Endothelial cell of umbilical vein (primary cell): ENCODE measurements around the gene PMFBP1. TPM values are rescaled to one million over a fixed set of nuclear protein-coding genes. Genes with fewer than 3 reads are reported as not detected.

Experiments used
- BruUV-seq: library from RNA; stranded (reverse); fragments of 400-500 nt; replicated peaks from 2 replicates; lab custom pipeline; 2021; lab: Mats Ljungman, UMichigan
- CTCF ChIA-PET: fragments of 300-600, 350-600 bp; sonication (Branson Sonifier 250); formaldehyde crosslinking; loops from one replicate; lab custom pipeline; 2021; ENCODE audit warnings: antibody characterized with exemption, inconsistent platforms; lab: Charles Lee
- POLR2A ChIA-PET: fragments of 300-600, 350-600 bp; sonication (Branson Sonifier 250); formaldehyde crosslinking; loops from one replicate; lab custom pipeline; 2021; ENCODE audit warnings: antibody characterized with exemption, inconsistent platforms; lab: Charles Lee
- DNase-seq: peaks from one replicate; pipeline ENCODE4 v3.0.0-alpha.2; 2011; ENCODE audit warnings: low read depth, low spot score
- FAIRE-seq: peaks from 2 replicates; lab custom pipeline; 2011; peaks lifted over from hg19 to GRCh38; lab: Jason Lieb, UNC
- H2AFZ ChIP-seq: 2 replicates; pipeline ENCODE4 v1.6.0; 2012; ENCODE audit warnings: low read depth, low read length, control low read depth, inconsistent platforms
- H3K27ac ChIP-seq: 2 replicates; pipeline ENCODE4 v1.5.1; 2011; ENCODE audit warnings: low read depth, mild to moderate bottlenecking, control low read depth, low read length, moderate library complexity; ENCODE audit not compliant: insufficient read depth
- H3K27me3 ChIP-seq, 2 experiments: 2 replicates each; pipeline versions ENCODE4 v1.6.0 to v1.6.1; 2011; ENCODE audit warnings: low read length in 2 of 2, mixed read lengths in 1 of 2; ENCODE audit not compliant: control insufficient read depth in 2 of 2, insufficient read depth in 2 of 2
- H3K36me3 ChIP-seq, 2 experiments: 2 replicates in 1 of 2; 3 replicates in 1 of 2; pipeline ENCODE4 v1.5.1; 2011; ENCODE audit warnings: low read length in 2 of 2, mild to moderate bottlenecking in 1 of 2, moderate library complexity in 1 of 2; ENCODE audit not compliant: control insufficient read depth in 2 of 2, insufficient read depth in 2 of 2; ENCODE audit errors: extremely low read depth in 1 of 2
- H3K4me1 ChIP-seq: 3 replicates; pipeline ENCODE4 v1.5.1; 2011; ENCODE audit warnings: mild to moderate bottlenecking, low read length; ENCODE audit not compliant: control insufficient read depth, insufficient read depth; ENCODE audit errors: extremely low read depth
- H3K4me2 ChIP-seq: 2 replicates; pipeline ENCODE4 v1.6.1; 2011; ENCODE audit warnings: low read length, control low read depth, mixed read lengths; ENCODE audit not compliant: insufficient read depth
- H3K4me3 ChIP-seq, 3 experiments: fragments of 200-600 bp in 1 of 3; sonication (generic), shearing (Covaris generic) in 1 of 3; replicated peaks in 1 of 3; 2 replicates each; pipeline ENCODE4 v1.5.1; 2011 to 2016; ENCODE audit warnings: control low read depth in 3 of 3, low read length in 3 of 3, mild to moderate bottlenecking in 2 of 3, inconsistent platforms in 1 of 3, low read depth in 1 of 3, moderate library complexity in 1 of 3; ENCODE audit not compliant: insufficient read depth in 1 of 3
- H3K79me2 ChIP-seq: 2 replicates; pipeline ENCODE4 v1.6.0; 2012; ENCODE audit warnings: low read length, inconsistent platforms; ENCODE audit not compliant: control insufficient read depth, insufficient read depth
- H3K9ac ChIP-seq: replicated peaks from 2 replicates; pipeline ENCODE3; 2011; ENCODE audit warnings: low read length, control low read depth; ENCODE audit not compliant: insufficient read depth; ENCODE audit errors: extremely low read depth
- H3K9me1 ChIP-seq: replicated peaks from 3 replicates; pipeline ENCODE4 v1.6.0; 2011; ENCODE audit warnings: mild to moderate bottlenecking, low read length; ENCODE audit not compliant: control insufficient read depth, insufficient read depth; ENCODE audit errors: extremely low read depth
- H3K9me3 ChIP-seq: replicated peaks from 2 replicates; pipeline ENCODE4 v1.5.1; 2012; ENCODE audit warnings: low read length, inconsistent platforms; ENCODE audit not compliant: control insufficient read depth, insufficient read depth
- H4K20me1 ChIP-seq: replicated peaks from 2 replicates; pipeline ENCODE3; 2011; ENCODE audit warnings: mild to moderate bottlenecking, low read length; ENCODE audit not compliant: control insufficient read depth, insufficient read depth; ENCODE audit errors: extremely low read depth
- EZH2 ChIP-seq: IDR thresholded peaks from 2 replicates; pipeline ENCODE4 v1.6.1; 2012; ENCODE audit warnings: borderline replicate concordance, low read depth, mild to moderate bottlenecking, moderate library complexity, low read length, inconsistent platforms; ENCODE audit not compliant: severe bottlenecking
- FOS ChIP-seq: IDR thresholded peaks from 2 replicates; pipeline ENCODE4 v1.6.1; 2011; ENCODE audit warnings: mild to moderate bottlenecking, low read length, moderate library complexity, borderline replicate concordance; ENCODE audit not compliant: insufficient read depth
- GATA2 ChIP-seq: IDR thresholded peaks from 2 replicates; pipeline ENCODE4 v1.7.0; 2011; ENCODE audit warnings: low read depth, mild to moderate bottlenecking, moderate library complexity, mixed read lengths, low read length; ENCODE audit not compliant: insufficient read length, insufficient read depth
- JUN ChIP-seq: IDR thresholded peaks from 2 replicates; pipeline ENCODE4 v1.6.1; 2011; ENCODE audit warnings: borderline replicate concordance, low read depth; ENCODE audit not compliant: insufficient read length, insufficient read depth
- MYC ChIP-seq: IDR thresholded peaks from one replicate; pipeline ENCODE4 v1.6.1; 2011; ENCODE audit warnings: mild to moderate bottlenecking, low read depth, low read length
- POLR2A ChIP-seq: IDR thresholded peaks from 2 replicates; pipeline ENCODE4 v1.6.1; 2012; ENCODE audit warnings: low read depth, mild to moderate bottlenecking, control low read depth, low read length
- POLR2AphosphoS5 ChIP-seq: IDR thresholded peaks from 2 replicates; pipeline ENCODE4 v1.6.1; 2012; ENCODE audit warnings: low read depth, mild to moderate bottlenecking, control low read depth, low read length, moderate library complexity; ENCODE audit not compliant: insufficient read depth
- dilution Hi-C: fragments of 300-500 bp; cut with MboI; formaldehyde crosslinking; loops from one replicate; pipeline ENCODE4 v1.15.0; 2019; ENCODE audit warnings: low sequenced_read_pairs; ENCODE audit not compliant: extremely low pct_ligation_motif_present
- intact Hi-C: fragments of 100-400 bp; cut with micrococcal nuclease; formaldehyde crosslinking; loops from one replicate; pipeline ENCODE4 v1.10.0; 2022
- polyA plus RNA-seq, 4 experiments: library from polyadenylated mRNA; depleted of rRNA in 3 of 4; stranded (reverse) in 3 of 4; unstranded in 1 of 4; fragments of >200 nt; gene quantifications; 2 replicates each; pipeline versions ENCODE4 v1.2.1 to v1.2.3, GENCODE V29; 2011 to 2012; ENCODE audit warnings: missing spikeins in 1 of 4
- total RNA-seq: library from RNA; stranded (reverse); gene quantifications from 2 replicates; pipeline ENCODE4 v1.2.3, GENCODE V29; 2021
- TF ChIP-seq, protein P1 (sequence below): IDR thresholded peaks from 2 replicates; pipeline ENCODE4 v1.6.1; 2011; ENCODE audit not compliant: insufficient read depth, insufficient read length
- TF ChIP-seq, protein P2 (sequence below), 2 donors: IDR thresholded peaks; 1 replicate in 1 of 2; 2 replicates in 1 of 2; pipeline ENCODE4 v1.5.1; 2011; ENCODE audit warnings: low read length in 2 of 2, mild to moderate bottlenecking in 2 of 2, moderate library complexity in 2 of 2, control low read depth in 1 of 2, inconsistent platforms in 1 of 2, low read depth in 1 of 2; ENCODE audit not compliant: insufficient read depth in 1 of 2; ENCODE audit errors: extremely low read depth in 1 of 2

The PMFBP1 gene
- total and polyA plus RNA-seq, 2 donors (not counting 3 experiments of a cell fraction or from before 2014, with no cell fraction given): 0.12 to 0.42 TPM

DNA sequence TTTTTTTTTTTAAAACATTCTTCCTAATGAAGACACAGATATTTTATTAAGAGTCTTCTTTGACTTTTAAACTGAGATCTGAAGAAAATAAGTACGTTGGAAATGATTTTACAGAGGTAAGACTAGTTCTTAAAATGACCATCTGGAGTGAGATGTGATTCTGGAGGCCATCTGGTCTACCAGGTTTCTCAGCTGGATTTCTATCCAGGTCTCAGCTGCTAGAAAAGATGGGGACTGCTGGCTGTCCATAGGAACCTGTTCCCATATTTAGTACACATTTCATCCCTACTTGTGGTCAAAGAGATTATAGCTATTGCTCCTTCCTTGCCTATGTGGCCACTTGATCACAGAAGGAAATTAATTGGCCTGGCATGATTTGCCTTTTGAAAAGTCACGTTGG, 12.2 kb downstream of the PMFBP1 start:
- FAIRE-seq (no peak), DNase-seq (no peak)
- TF ChIP-seq FOS (no peak), POLR2A (no peak), EZH2 (no peak), GATA2 (no peak), POLR2AphosphoS5 (no peak), MYC (no peak), JUN (no peak)
- TF ChIP-seq, protein P1, sequence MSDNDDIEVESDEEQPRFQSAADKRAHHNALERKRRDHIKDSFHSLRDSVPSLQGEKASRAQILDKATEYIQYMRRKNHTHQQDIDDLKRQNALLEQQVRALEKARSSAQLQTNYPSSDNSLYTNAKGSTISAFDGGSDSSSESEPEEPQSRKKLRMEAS: no peak
- TF ChIP-seq, protein P2, sequence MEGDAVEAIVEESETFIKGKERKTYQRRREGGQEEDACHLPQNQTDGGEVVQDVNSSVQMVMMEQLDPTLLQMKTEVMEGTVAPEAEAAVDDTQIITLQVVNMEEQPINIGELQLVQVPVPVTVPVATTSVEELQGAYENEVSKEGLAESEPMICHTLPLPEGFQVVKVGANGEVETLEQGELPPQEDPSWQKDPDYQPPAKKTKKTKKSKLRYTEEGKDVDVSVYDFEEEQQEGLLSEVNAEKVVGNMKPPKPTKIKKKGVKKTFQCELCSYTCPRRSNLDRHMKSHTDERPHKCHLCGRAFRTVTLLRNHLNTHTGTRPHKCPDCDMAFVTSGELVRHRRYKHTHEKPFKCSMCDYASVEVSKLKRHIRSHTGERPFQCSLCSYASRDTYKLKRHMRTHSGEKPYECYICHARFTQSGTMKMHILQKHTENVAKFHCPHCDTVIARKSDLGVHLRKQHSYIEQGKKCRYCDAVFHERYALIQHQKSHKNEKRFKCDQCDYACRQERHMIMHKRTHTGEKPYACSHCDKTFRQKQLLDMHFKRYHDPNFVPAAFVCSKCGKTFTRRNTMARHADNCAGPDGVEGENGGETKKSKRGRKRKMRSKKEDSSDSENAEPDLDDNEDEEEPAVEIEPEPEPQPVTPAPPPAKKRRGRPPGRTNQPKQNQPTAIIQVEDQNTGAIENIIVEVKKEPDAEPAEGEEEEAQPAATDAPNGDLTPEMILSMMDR (IDR thresholded peaks at IDR 0.05; ENCODE audit: extremely low read depth in 1 of 2, insufficient read depth in 1 of 2, low read depth in 1 of 2, low read length in 2 of 2): no peak
- Histone ChIP-seq H3K36me3 (no peaks in the 10 kb centered on the region), H3K9me3 (no peaks in the 10 kb centered on the region), H3K79me2 (no peaks in the 10 kb centered on the region), H3K9me1 (no peaks in the 10 kb centered on the region), H3K4me3 (no peak overlapping the region), H3K4me2 (no peak overlapping the region), H2AFZ (no peak overlapping the region), H3K27me3 (no peaks in the 10 kb centered on the region), H3K4me1 (no peaks in the 10 kb centered on the region), H4K20me1 (no peaks in the 10 kb centered on the region), H3K9ac (no peak overlapping the region), H3K27ac (no peak overlapping the region)
- POLR2A ChIA-PET: no interaction called here
- CTCF ChIA-PET: no interaction called here
- BruUV-seq: no TSS peak
- dilution Hi-C loops (no loop called here), intact Hi-C loops (no loop called here)
